Breast epithelium (tissue), 4 donors: Measurements from ENCODE around the gene STX10. TPM values are rescaled to one million over a fixed set of nuclear protein-coding genes. Genes with fewer than 3 reads are reported as not detected.

ENCODE experiments used
- DNase-seq, 2 donors: peaks; one replicate each; pipeline ENCODE4 v3.0.0-alpha.2; 2019; ENCODE audit warnings: low spot score in 2 of 2
- H3K27ac ChIP-seq, 2 donors: fragments of 200-600 bp; sonication (generic) in 1 of 2; one replicate each; pipeline ENCODE4 v1.5.1; 2016 to 2019; ENCODE audit warnings: mild to moderate bottlenecking in 1 of 2
- H3K27me3 ChIP-seq, 2 donors: fragments of 200-600 bp; sonication (generic) in 1 of 2; one replicate each; pipeline versions ENCODE4 v1.5.1 to v1.6.0; 2017 to 2019; ENCODE audit warnings: control low read depth in 1 of 2, mild to moderate bottlenecking in 1 of 2
- H3K36me3 ChIP-seq: fragments of 200-600 bp; one replicate; pipeline ENCODE4 v1.5.1; 2019
- H3K4me1 ChIP-seq, 2 donors: fragments of 200-600 bp; sonication (generic); one replicate each; pipeline ENCODE4 v1.5.1; 2016 to 2019; ENCODE audit warnings: control low read depth in 1 of 2
- H3K4me3 ChIP-seq, 3 donors: fragments of 200-600 bp; sonication (generic); 1 replicate in 2 of 3; 2 replicates in 1 of 3; pipeline ENCODE4 v1.5.1; 2016 to 2019; ENCODE audit warnings: mild to moderate bottlenecking in 3 of 3, moderate library complexity in 2 of 3
- H3K9me3 ChIP-seq, 2 donors: fragments of 200-600 bp; sonication (generic) in 1 of 2; one replicate each; pipeline ENCODE4 v1.5.1; 2016 to 2019; ENCODE audit warnings: control low read depth in 1 of 2
- POLR2A ChIP-seq: fragments of 450-650 bp; IDR thresholded peaks from one replicate; pipeline ENCODE4 v1.6.1; 2016; ENCODE audit warnings: antibody characterized with exemption, mild to moderate bottlenecking, moderate library complexity
- POLR2AphosphoS5 ChIP-seq, 3 donors: sonication (generic); formaldehyde crosslinking; IDR thresholded peaks; one replicate each; pipeline ENCODE4 v1.6.1; 2017; ENCODE audit warnings: antibody characterized with exemption in 3 of 3
- intact Hi-C: fragments of 100-400 bp; cut with DNase I; formaldehyde crosslinking; loops from one replicate; pipeline ENCODE4 v1.15.1; 2023; ENCODE audit warnings: low total_unique reads
- total RNA-seq, 3 donors: library from RNA; depleted of rRNA; stranded (reverse); fragments of >200 nt; gene quantifications; one replicate each; pipeline ENCODE4 v1.1.0, GENCODE V29; 2016
- TF ChIP-seq, protein P1 (sequence below), 3 donors: fragments of 450-650 bp; IDR thresholded peaks; one replicate each; pipeline ENCODE4 v1.5.1; 2016 to 2017; ENCODE audit warnings: antibody characterized with exemption in 3 of 3, mild to moderate bottlenecking in 3 of 3, moderate library complexity in 3 of 3

STX10 gene
- total RNA-seq, 3 donors from 2014 or later, result 74.6 to 78.3 (median 75.2) TPM

- H3K4me1 ChIP-seq, result peaks cover 8 to 22% of the 10 kb centered on the region in 2 donors
- no peaks in the 10 kb centered on the region for H3K27me3 ChIP-seq
- peak overlapping the region; percentile 69 to 80 (median 72) for H3K4me3 ChIP-seq
- peak overlapping the region; percentile 28 to 59 for H3K27ac ChIP-seq
- no peaks in the 10 kb centered on the region for H3K36me3 ChIP-seq
- no peaks in the 10 kb centered on the region for H3K9me3 ChIP-seq
- TF ChIP-seq POLR2A (no peak), POLR2AphosphoS5 (IDR thresholded peaks at IDR 0.05) (no peak)
- TF ChIP-seq, protein P1, sequence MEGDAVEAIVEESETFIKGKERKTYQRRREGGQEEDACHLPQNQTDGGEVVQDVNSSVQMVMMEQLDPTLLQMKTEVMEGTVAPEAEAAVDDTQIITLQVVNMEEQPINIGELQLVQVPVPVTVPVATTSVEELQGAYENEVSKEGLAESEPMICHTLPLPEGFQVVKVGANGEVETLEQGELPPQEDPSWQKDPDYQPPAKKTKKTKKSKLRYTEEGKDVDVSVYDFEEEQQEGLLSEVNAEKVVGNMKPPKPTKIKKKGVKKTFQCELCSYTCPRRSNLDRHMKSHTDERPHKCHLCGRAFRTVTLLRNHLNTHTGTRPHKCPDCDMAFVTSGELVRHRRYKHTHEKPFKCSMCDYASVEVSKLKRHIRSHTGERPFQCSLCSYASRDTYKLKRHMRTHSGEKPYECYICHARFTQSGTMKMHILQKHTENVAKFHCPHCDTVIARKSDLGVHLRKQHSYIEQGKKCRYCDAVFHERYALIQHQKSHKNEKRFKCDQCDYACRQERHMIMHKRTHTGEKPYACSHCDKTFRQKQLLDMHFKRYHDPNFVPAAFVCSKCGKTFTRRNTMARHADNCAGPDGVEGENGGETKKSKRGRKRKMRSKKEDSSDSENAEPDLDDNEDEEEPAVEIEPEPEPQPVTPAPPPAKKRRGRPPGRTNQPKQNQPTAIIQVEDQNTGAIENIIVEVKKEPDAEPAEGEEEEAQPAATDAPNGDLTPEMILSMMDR (IDR thresholded peaks at IDR 0.05), result no peak
- intact Hi-C loops, result no loop called here
- DNase-seq, result no peak
Observed at GRCh38 chr19:13115936-13116281, 34.3 kb downstream of the STX10 start.

- no peak for DNase-seq
- H3K27ac ChIP-seq, result no peak overlapping the region
- no peaks in the 10 kb centered on the region for H3K27me3 ChIP-seq
- intact Hi-C loops, result no loop called here
- TF ChIP-seq POLR2AphosphoS5 (IDR thresholded peaks at IDR 0.05) (no peak), POLR2A (no peak)
- TF ChIP-seq, protein P1 (IDR thresholded peaks at IDR 0.05), result no peak
- H3K36me3 ChIP-seq, result no peaks in the 10 kb centered on the region
- no peak overlapping the region for H3K4me3 ChIP-seq
- H3K4me1 ChIP-seq, result peaks cover 0 to 6% of the 10 kb centered on the region in 2 donors
- H3K9me3 ChIP-seq, result no peaks in the 10 kb centered on the region
Observed at GRCh38 chr19:13112555-13112954, 37.6 kb downstream of the STX10 start.

- no peaks in the 10 kb centered on the region for H3K27me3 ChIP-seq
- no peaks in the 10 kb centered on the region for H3K4me1 ChIP-seq
- no peak for DNase-seq
- no peak overlapping the region for H3K4me3 ChIP-seq
- no peaks in the 10 kb centered on the region for H3K36me3 ChIP-seq
- H3K27ac ChIP-seq, result no peak overlapping the region
- intact Hi-C loops, result no loop called here
- TF ChIP-seq, protein P1 (IDR thresholded peaks at IDR 0.05), result no peak
- TF ChIP-seq POLR2AphosphoS5 (IDR thresholded peaks at IDR 0.05), result no peak
- no peak for TF ChIP-seq POLR2A
- H3K9me3 ChIP-seq, result no peaks in the 10 kb centered on the region
Observed at GRCh38 chr19:13110099-13110610, 40.0 kb downstream of the STX10 start.

DNA sequence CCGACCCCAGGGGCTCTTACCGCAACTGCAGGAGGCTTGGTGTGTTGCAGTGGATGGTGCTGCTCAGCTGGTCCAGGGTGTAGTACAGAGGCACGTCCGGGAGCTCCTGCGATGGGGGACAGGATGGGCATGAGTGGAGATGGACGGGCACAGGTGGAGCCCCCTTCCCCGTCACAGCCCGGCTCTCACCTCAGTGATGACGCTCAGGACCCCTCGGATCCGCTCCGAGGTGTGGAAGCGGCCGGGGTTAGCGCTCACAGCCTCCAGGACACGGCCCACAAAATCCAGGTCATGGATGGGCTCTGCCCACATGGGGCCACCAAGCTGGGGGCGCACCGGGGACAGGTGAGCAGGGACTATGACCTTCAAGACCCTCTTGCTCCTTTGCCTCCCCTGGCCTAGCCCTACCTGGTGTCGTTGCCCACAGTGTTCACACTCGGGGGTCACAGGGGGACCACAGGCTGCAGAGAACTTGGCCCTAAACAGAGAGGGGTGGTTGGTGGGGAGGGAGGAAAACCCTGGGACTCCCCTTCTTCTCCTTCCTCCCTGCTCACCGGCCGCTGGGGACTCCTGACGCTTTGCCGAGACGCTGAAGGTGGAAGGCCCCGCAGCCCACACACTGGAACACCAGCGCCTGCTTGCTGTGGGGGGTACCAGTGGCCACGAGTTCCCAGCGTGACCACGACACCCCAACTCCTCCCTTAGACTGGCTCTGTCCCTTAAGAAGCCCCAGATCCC, 40.6 kb downstream of the STX10 start:
- no peaks in the 10 kb centered on the region for H3K4me1 ChIP-seq

More for the DNA sequence above, 40.6 kb downstream of the STX10 start:
- DNase-seq, result no peak
- Histone ChIP-seq H3K27me3 (no peaks in the 10 kb centered on the region), H3K27ac (no peak overlapping the region), H3K36me3 (no peaks in the 10 kb centered on the region), H3K9me3 (no peaks in the 10 kb centered on the region), H3K4me3 (no peak overlapping the region)
- intact Hi-C loops, result no loop called here
- TF ChIP-seq POLR2AphosphoS5 (IDR thresholded peaks at IDR 0.05) (no peak), POLR2A (no peak)
- TF ChIP-seq, protein P1 (IDR thresholded peaks at IDR 0.05), result no peak
